Cardiac muscle cell (in vitro differentiated cells and primary cell): ENCODE data around the gene ERG. TPM values are rescaled to one million over a fixed set of nuclear protein-coding genes. Genes with fewer than 3 reads are reported as not detected.

Experiments
- DNase-seq, 2 donors: peaks; one replicate each; pipeline versions ENCODE4 v3.0.0 to v3.0.0-alpha.2; 2010 to 2017; ENCODE audit warnings: low read depth in 1 of 2, low spot score in 1 of 2
- H3K27ac ChIP-seq: fragments of 200-600 bp; sonication (generic); 2 replicates; pipeline ENCODE4 v1.5.1; 2016
- H3K27me3 ChIP-seq: fragments of 200-600 bp; sonication (generic); 2 replicates; pipeline ENCODE4 v1.6.0; 2016; ENCODE audit warnings: control low read depth
- H3K36me3 ChIP-seq: fragments of 200-600 bp; sonication (generic); 2 replicates; pipeline ENCODE4 v1.5.1; 2016; ENCODE audit warnings: control low read depth
- H3K4me1 ChIP-seq: fragments of 200-600 bp; sonication (generic); 2 replicates; pipeline ENCODE4 v1.8.1; 2017; ENCODE audit warnings: low read depth, mild to moderate bottlenecking, mixed run types
- H3K4me3 ChIP-seq: fragments of 200-600 bp; sonication (generic); 2 replicates; pipeline ENCODE4 v1.5.1; 2016; ENCODE audit warnings: mild to moderate bottlenecking
- H3K9me3 ChIP-seq: fragments of 200-600 bp; sonication (generic); 2 replicates; pipeline ENCODE4 v1.5.1; 2017; ENCODE audit warnings: low read depth, mild to moderate bottlenecking, control low read depth
- polyA plus RNA-seq: library from polyadenylated mRNA; unstranded; fragments of >200 nt; fragmentation: Nextera tagmentation; extraction: Ambion mirVana; gene quantifications from 2 replicates; pipeline ENCODE4 v1.2.1, GENCODE V29; 2016
- total RNA-seq: library from RNA; depleted of rRNA; stranded (reverse); fragments of >200 nt; gene quantifications from 2 replicates; pipeline ENCODE4 v1.2.3, GENCODE V29; 2016
- TF ChIP-seq, protein P1 (sequence below): IDR thresholded peaks from 2 replicates; pipeline ENCODE4 v1.5.1; 2012; ENCODE audit warnings: low read depth, mild to moderate bottlenecking, low read length

ERG gene
- total and polyA plus RNA-seq, 2 experiments from 2014 or later: 1.5 TPM; not detected in 1

DNA sequence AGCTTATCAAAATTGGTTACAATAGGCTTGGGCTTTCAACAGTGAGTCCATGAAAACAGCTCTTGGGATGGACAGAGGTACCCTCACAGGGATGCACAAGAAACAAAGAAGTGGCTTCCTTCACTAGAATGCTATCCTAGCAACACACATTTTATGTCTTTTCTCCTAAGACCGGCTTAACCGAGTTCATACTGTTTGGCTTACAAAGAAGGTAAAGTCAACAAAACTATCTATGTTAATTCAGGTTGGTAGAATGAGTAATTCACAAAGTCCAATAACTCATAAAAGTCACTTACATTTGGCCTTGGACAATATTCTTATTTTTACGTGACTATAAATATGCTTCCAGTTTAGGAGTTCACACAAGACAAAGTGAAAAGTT lies 9.0 kb downstream of the ERG start:
- Histone ChIP-seq H3K27ac (no peak overlapping the region), H3K4me3 (no peak overlapping the region), H3K27me3 (no peaks in the 10 kb centered on the region), H3K4me1 (peaks cover 12% of the 10 kb centered on the region), H3K9me3 (no peaks in the 10 kb centered on the region), H3K36me3 (no peaks in the 10 kb centered on the region)
- TF ChIP-seq, protein P1, sequence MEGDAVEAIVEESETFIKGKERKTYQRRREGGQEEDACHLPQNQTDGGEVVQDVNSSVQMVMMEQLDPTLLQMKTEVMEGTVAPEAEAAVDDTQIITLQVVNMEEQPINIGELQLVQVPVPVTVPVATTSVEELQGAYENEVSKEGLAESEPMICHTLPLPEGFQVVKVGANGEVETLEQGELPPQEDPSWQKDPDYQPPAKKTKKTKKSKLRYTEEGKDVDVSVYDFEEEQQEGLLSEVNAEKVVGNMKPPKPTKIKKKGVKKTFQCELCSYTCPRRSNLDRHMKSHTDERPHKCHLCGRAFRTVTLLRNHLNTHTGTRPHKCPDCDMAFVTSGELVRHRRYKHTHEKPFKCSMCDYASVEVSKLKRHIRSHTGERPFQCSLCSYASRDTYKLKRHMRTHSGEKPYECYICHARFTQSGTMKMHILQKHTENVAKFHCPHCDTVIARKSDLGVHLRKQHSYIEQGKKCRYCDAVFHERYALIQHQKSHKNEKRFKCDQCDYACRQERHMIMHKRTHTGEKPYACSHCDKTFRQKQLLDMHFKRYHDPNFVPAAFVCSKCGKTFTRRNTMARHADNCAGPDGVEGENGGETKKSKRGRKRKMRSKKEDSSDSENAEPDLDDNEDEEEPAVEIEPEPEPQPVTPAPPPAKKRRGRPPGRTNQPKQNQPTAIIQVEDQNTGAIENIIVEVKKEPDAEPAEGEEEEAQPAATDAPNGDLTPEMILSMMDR: no peak
- DNase-seq: no peak

DNA sequence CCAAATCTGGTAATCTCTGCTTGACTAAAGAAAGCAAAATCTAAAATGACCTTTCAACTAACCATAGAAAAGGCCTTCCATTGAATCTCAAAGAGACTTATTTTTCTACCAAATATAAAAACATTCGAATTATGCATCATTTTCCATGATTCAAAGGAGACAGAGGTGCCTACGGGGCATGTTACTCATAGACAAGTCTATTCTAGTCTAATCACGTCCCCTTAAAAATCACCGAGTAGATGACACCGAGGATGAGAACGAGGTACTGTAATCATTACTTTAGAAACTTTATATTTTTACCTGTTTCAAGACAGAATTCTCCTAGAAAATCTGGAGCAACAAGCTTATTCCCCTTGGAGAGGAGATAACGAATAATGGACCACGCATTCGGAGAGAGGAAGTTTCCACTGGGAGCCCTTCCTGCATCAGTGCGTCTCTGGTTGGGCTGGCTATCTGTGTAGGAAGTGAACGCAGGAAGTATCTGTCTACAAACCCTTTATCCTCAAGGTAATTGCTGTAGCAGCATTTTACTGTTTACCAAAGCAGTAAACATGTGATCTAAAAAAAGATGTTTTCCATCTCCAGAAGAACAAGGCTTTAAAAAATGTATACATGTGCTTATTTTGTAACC lies 9.5 kb downstream of the ERG start:
- no peak overlapping the region for H3K27ac ChIP-seq
- H3K9me3 ChIP-seq: no peaks in the 10 kb centered on the region
- DNase-seq: no peak
- peaks cover 13% of the 10 kb centered on the region for H3K4me1 ChIP-seq
- H3K4me3 ChIP-seq: no peak overlapping the region
- TF ChIP-seq, protein P1: no peak
- no peaks in the 10 kb centered on the region for H3K27me3 ChIP-seq
- no peaks in the 10 kb centered on the region for H3K36me3 ChIP-seq

DNA sequence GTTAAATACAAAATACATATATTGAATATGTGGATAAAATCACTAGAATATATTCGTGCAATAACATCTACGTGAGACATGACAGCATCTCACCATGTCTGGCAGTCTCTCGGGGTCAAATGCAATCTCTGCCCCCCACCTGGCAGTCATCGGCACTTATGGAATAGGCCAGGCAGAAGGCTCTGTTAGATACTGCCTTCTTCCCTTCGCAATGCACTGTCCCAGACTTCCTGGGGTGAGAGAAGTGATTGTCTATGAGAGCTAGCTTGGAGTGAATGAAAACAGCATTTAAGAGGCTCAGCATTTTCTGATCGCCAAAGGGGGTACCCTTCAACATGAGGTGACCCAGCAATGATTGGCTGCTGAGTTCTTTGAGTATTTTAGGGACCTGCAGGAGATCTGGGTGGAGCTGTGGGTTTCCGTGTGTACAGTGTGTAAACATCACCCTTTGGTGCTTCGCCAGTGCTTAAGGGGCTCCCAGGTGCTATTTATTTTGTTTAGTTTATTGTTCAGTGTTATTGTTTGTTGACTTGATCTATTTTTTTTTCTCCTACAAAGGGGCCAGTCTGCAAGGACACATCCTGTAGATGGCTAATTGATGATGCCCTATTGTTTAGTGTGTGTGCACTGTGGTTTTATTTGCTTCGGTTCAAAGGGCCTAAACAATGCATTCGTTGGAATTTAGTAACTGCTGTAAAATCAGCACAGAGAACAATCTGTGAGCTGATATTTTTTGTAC lies 10.2 kb downstream of the ERG start:
- Histone ChIP-seq H3K4me3 (no peak overlapping the region), H3K36me3 (no peaks in the 10 kb centered on the region), H3K4me1 (peaks cover 13% of the 10 kb centered on the region), H3K27me3 (no peaks in the 10 kb centered on the region), H3K9me3 (no peaks in the 10 kb centered on the region), H3K27ac (no peak overlapping the region)
- no peak for DNase-seq
- TF ChIP-seq, protein P1: no peak

DNA sequence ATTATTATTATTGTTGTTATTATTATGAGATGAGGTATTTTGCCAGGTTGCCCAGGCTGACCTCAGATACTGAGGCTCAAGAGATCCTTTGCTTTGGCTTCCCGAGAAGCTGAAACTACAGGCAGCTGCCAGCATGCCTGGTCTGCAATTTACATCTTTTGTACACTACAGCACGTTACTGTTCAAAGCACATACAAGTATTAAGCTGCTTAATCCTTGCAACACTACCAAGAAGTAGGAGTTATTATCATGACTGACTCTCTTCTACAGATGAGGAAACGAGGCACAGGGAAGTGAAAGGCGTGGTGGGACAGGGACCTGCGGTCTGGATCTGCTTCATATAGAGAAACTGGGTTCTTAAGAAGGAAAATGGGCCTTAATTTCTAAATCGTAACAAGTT lies 11.6 kb downstream of the ERG start:
- no peaks in the 10 kb centered on the region for H3K27me3 ChIP-seq
- no peaks in the 10 kb centered on the region for H3K9me3 ChIP-seq
- peaks cover 13% of the 10 kb centered on the region for H3K4me1 ChIP-seq
- no peak overlapping the region for H3K27ac ChIP-seq
- no peaks in the 10 kb centered on the region for H3K36me3 ChIP-seq
- H3K4me3 ChIP-seq: no peak overlapping the region
- TF ChIP-seq, protein P1: no peak
- DNase-seq: no peak

DNA sequence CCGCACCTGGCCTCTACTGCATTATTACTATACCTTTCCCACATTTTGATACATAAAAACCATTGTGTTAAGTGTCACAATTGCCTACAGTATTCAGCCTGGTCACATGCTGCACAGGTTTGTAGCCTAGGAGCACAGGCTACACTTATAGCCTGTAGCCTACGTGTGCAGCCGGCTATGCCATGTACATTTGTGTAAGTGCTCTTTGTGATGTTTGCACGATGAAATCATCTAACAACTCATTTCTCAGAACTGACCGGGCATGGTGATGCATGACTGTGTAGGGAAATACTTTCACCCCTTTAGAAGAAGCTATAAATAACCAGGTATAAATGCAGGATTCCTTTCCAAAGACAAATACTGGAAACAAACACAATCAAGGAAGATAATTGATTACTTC lies 12.1 kb downstream of the ERG start:
- Histone ChIP-seq H3K4me3 (no peak overlapping the region), H3K27ac (no peak overlapping the region), H3K9me3 (no peaks in the 10 kb centered on the region), H3K4me1 (peaks cover 12% of the 10 kb centered on the region), H3K27me3 (no peaks in the 10 kb centered on the region), H3K36me3 (no peaks in the 10 kb centered on the region)
- TF ChIP-seq, protein P1: no peak
- DNase-seq: peak in 1 of 2 donors; percentile 26
